Right atrium auricular region (tissue), 2 donors: ENCODE data around the gene LUZP2. TPM values are rescaled to one million over a fixed set of nuclear protein-coding genes. Genes with fewer than 3 reads are reported as not detected.

Experiments used
- DNase-seq: peaks from one replicate; pipeline ENCODE4 v3.0.0-alpha.2; 2019; ENCODE audit warnings: low spot score
- H3K27ac ChIP-seq, 2 donors: fragments of 200-600 bp; sonication (generic); 1 replicate in 1 of 2; 2 replicates in 1 of 2; pipeline ENCODE4 v1.5.1; 2016 to 2019
- H3K27me3 ChIP-seq, 2 donors: fragments of 200-600 bp; sonication (generic); one replicate each; pipeline versions ENCODE4 v1.5.1 to v1.6.0; 2017 to 2019
- H3K36me3 ChIP-seq: fragments of 200-600 bp; sonication (generic); one replicate; pipeline ENCODE4 v1.5.1; 2016
- H3K4me1 ChIP-seq, 2 donors: fragments of 200-600 bp; sonication (generic); one replicate each; pipeline versions ENCODE4 v1.5.1 to v1.6.0; 2017 to 2019
- H3K4me3 ChIP-seq, 2 donors: fragments of 200-600 bp; sonication (generic); 1 replicate in 1 of 2; 2 replicates in 1 of 2; pipeline ENCODE4 v1.5.1; 2017 to 2019; ENCODE audit warnings: mild to moderate bottlenecking in 1 of 2, moderate library complexity in 1 of 2
- H3K9me3 ChIP-seq, 2 donors: fragments of 200-600 bp; sonication (generic); one replicate each; pipeline ENCODE4 v1.5.1; 2019
- CTCF ChIP-seq, 2 donors: fragments of 200-600 bp; sonication (generic); IDR thresholded peaks; one replicate each; pipeline ENCODE4 v1.5.1; 2019; ENCODE audit warnings: antibody characterized with exemption in 2 of 2
- total RNA-seq, 2 donors: library from RNA; depleted of rRNA; stranded (reverse); fragments of >200 nt; gene quantifications; one replicate each; pipeline ENCODE4 v1.1.0, GENCODE V29; 2016

Gene LUZP2
- total RNA-seq, 2 donors from 2014 or later = 0.19 TPM; not detected in 1

DNA sequence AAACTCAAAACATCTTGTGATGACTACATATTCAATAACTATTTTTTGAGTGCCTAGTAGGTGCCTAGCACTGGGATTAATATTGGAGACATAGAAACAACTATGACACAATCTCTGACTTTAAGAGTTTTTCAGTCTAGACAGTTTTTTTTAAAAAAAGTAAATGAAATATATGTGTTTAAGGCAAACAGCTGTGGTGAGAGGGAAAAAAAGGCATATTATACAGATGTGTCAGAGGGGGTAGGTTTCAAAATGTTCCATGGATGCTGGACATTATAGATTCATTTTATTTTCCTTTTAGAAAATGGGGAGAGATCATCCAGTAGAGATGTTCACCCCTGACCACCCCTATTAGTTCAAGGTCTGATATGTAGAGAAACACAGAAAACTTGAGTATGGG is 90.8 kb downstream of the LUZP2 start:
- no peak for DNase-seq

GRCh38 chr11:24588081-24588480 is 91.2 kb downstream of the LUZP2 start:
- DNase-seq = no peak
- no peak overlapping the region for H3K4me3 ChIP-seq
- no peak overlapping the region for H3K27ac ChIP-seq
- H3K36me3 ChIP-seq = no peaks in the 10 kb centered on the region
- H3K4me1 ChIP-seq = no peaks in the 10 kb centered on the region
- no peaks in the 10 kb centered on the region for H3K27me3 ChIP-seq
- TF ChIP-seq CTCF (IDR thresholded peaks at IDR 0.05) = no peak
- no peaks in the 10 kb centered on the region for H3K9me3 ChIP-seq

More for the DNA sequence above, 90.8 kb downstream of the LUZP2 start:
- Histone ChIP-seq H3K4me1 (no peaks in the 10 kb centered on the region), H3K36me3 (no peaks in the 10 kb centered on the region), H3K9me3 (no peaks in the 10 kb centered on the region), H3K4me3 (no peak overlapping the region), H3K27ac (no peak overlapping the region), H3K27me3 (no peaks in the 10 kb centered on the region)
- no peak for TF ChIP-seq CTCF (IDR thresholded peaks at IDR 0.05)

DNA sequence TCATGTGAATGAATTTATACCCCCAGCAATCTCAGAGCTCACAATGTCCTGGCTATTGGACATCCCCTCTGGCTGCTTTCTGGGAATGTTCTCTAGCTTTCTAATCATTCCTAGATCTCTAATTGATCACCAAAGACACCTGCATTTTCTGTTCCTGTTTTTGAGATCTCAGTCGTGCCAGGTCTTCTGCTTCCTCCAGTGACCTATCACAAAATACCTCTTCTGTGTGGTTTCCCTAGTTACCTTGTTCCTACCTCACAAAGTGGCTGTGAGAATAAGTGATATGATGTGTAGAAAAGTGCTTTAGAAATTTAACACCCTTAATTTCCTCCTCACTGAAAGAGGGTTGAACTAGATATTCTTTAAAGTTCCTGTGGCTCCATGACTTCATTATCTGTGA is 92.2 kb downstream of the LUZP2 start:
- Histone ChIP-seq H3K27me3 (no peaks in the 10 kb centered on the region), H3K27ac (no peak overlapping the region), H3K36me3 (no peaks in the 10 kb centered on the region), H3K9me3 (no peaks in the 10 kb centered on the region), H3K4me3 (no peak overlapping the region), H3K4me1 (no peaks in the 10 kb centered on the region)
- DNase-seq = no peak
- TF ChIP-seq CTCF (IDR thresholded peaks at IDR 0.05) = no peak

DNA sequence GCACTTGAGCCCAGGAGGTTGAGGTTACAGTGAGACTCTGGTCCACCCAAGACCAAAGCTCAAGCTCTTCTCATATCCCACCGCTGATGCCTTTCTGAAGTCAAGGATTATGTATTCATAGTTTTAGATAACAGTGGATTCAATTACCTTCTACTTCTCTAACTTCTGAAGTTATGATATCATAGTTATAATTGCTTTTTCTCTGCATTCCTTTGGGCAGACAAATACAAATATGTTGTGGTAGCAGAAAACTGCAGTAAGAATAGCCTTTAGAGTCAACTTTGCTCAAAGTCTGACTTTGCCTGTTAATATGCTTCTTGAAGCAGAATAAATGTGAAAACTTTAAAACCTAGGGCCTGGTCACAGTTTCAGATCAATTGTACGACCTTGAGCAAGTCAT is 94.4 kb downstream of the LUZP2 start:
- Histone ChIP-seq H3K9me3 (no peaks in the 10 kb centered on the region), H3K27ac (no peak overlapping the region), H3K4me3 (no peak overlapping the region), H3K27me3 (no peaks in the 10 kb centered on the region), H3K4me1 (no peaks in the 10 kb centered on the region), H3K36me3 (no peaks in the 10 kb centered on the region)
- DNase-seq = no peak
- no peak for TF ChIP-seq CTCF (IDR thresholded peaks at IDR 0.05)

DNA sequence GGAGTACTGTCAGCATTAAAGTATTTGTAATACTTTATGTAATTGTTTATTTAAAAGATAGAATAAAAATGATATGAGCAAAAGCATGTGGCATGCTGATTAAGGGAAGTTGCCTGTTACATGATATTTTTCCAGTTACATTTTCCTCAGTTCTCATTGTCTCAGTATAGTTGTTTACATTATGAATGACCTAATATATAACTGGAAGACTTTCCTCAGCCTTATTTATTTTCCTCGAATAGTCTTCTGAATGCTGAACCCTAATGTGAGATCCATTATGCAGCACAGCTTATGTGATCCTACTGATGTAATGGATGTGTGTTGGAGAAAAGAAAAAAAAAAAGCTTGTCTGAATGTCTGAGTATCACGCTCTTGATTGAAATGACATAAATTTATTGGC is 95.5 kb downstream of the LUZP2 start:
- Histone ChIP-seq H3K27me3 (no peaks in the 10 kb centered on the region), H3K4me3 (no peak overlapping the region), H3K9me3 (no peaks in the 10 kb centered on the region), H3K27ac (no peak overlapping the region), H3K36me3 (no peaks in the 10 kb centered on the region), H3K4me1 (no peaks in the 10 kb centered on the region)
- no peak for TF ChIP-seq CTCF (IDR thresholded peaks at IDR 0.05)
- DNase-seq = no peak

- Histone ChIP-seq H3K27me3 (no peaks in the 10 kb centered on the region), H3K4me1 (no peaks in the 10 kb centered on the region), H3K4me3 (no peak overlapping the region), H3K27ac (no peak overlapping the region), H3K36me3 (no peaks in the 10 kb centered on the region), H3K9me3 (no peaks in the 10 kb centered on the region)
- TF ChIP-seq CTCF (IDR thresholded peaks at IDR 0.05) = no peak
- no peak for DNase-seq
Measured at GRCh38 chr11:24593332-24593731, 96.5 kb downstream of the LUZP2 start.
